ENCODE measurements around the gene FOXP1. TPM values are rescaled to one million over a fixed set of nuclear protein-coding genes. Genes with fewer than 3 reads are reported as not detected.

Gene FOXP1
- total RNA-seq, 1 experiment from 2014 or later = 24.7 TPM

DNA sequence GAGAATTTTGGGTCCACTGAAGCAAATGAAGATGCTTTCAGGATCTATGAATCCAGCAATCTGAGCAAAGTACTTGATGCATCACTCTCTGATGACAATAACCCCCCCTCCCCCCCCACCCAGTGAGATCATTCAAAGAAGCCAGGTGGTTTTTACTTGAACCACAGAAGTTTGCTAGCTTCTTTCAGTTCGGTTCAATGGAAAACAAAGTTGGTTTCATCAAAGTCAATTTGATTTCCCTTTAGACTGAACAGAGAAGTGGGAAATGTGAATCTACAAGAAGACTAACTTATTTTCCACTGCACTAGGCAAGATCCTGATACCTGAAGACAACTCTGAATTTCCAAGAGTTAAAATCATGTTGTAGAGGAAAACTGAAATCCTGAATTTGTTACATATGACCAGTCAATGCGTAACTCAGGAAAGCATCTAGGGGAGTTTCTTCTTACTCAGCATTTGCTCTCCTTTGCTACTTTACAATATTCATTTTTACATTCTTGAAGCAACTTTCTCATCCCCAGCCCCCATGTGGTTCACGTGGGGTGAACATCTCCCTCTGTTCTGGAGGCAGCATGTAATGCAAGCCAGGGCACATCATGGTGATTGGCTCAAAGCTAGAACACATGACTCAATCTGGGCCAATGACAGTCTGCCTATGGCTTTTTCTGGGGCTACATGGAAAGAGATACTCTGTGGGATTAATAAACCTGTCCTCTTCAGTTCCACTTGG lies 572.6 kb downstream of the FOXP1 start:
- H3K36me3 ChIP-seq (replicated peaks; ENCODE audit: control insufficient read depth, insufficient read depth, low read length) = no peaks in the 10 kb centered on the region
- no peak for DNase-seq
- no peak overlapping the region for H3K4me3 ChIP-seq (ENCODE audit: insufficient read depth, low read depth, low read length)
- H3K27me3 ChIP-seq (ENCODE audit: control insufficient read depth, insufficient read depth, low read length) = peaks cover 8% of the 10 kb centered on the region

- DNase-seq = no peak
- Histone ChIP-seq H3K27me3 (ENCODE audit: control insufficient read depth, insufficient read depth, low read length) (peaks cover 8% of the 10 kb centered on the region), H3K4me3 (ENCODE audit: insufficient read depth, low read depth, low read length) (no peak overlapping the region), H3K36me3 (replicated peaks; ENCODE audit: control insufficient read depth, insufficient read depth, low read length) (no peaks in the 10 kb centered on the region)
Observed at GRCh38 chr3:71008350-71008935, 575.1 kb downstream of the FOXP1 start.

- Histone ChIP-seq H3K4me3 (ENCODE audit: insufficient read depth, low read depth, low read length) (no peak overlapping the region), H3K27me3 (ENCODE audit: control insufficient read depth, insufficient read depth, low read length) (peaks cover 8% of the 10 kb centered on the region)
- DNase-seq = peak; percentile 14
Observed at GRCh38 chr3:71006810-71007785, 576.4 kb downstream of the FOXP1 start.

GRCh38 chr3:71005702-71006321 lies 577.7 kb downstream of the FOXP1 start:
- Histone ChIP-seq H3K36me3 (replicated peaks; ENCODE audit: control insufficient read depth, insufficient read depth, low read length) (no peaks in the 10 kb centered on the region), H3K27me3 (ENCODE audit: control insufficient read depth, insufficient read depth, low read length) (peaks cover 8% of the 10 kb centered on the region), H3K4me3 (ENCODE audit: insufficient read depth, low read depth, low read length) (no peak overlapping the region)
- no peak for DNase-seq

More at GRCh38 chr3:71006810-71007785, 576.4 kb downstream of the FOXP1 start:
- no peaks in the 10 kb centered on the region for H3K36me3 ChIP-seq (replicated peaks; ENCODE audit: control insufficient read depth, insufficient read depth, low read length)

- H3K27me3 ChIP-seq (ENCODE audit: control insufficient read depth, insufficient read depth, low read length) = peaks cover 3% of the 10 kb centered on the region; the same call in 1 of the 2 replicates
- no peak overlapping the region for H3K4me3 ChIP-seq (ENCODE audit: insufficient read depth, low read depth, low read length)
- H3K36me3 ChIP-seq (replicated peaks; ENCODE audit: control insufficient read depth, insufficient read depth, low read length) = no peaks in the 10 kb centered on the region
- DNase-seq = no peak
Observed at GRCh38 chr3:71003511-71003910, 580.0 kb downstream of the FOXP1 start.

- DNase-seq = no peak
- H3K36me3 ChIP-seq (replicated peaks; ENCODE audit: control insufficient read depth, insufficient read depth, low read length) = no peaks in the 10 kb centered on the region
- H3K27me3 ChIP-seq (ENCODE audit: control insufficient read depth, insufficient read depth, low read length) = no peaks in the 10 kb centered on the region
- no peak overlapping the region for H3K4me3 ChIP-seq (ENCODE audit: insufficient read depth, low read depth, low read length)
Observed at GRCh38 chr3:71002298-71002697, 581.2 kb downstream of the FOXP1 start.

DNA sequence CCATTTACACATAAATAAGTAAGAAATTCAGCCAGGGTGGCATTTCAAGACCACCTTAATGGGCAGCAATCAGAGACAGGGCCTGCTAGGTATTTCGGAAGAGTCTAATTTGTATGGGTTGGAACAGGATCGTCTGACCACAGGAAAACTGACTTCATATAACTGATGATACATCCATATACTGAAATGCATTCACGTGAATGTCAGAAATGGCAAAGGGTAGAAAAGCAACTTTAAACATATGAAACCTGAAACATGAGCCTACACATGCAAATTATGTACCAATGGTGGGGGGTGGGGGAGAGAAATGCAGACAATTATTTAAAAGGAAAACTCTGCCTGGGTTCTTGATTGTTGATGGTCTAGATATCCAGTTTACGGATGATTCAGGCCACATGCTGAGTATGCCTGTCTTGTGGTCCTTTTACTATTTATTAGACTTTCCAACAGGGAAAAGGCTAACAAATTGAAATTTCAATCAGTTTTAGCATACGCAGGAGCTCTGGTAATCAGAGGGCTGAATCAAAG lies 582.2 kb downstream of the FOXP1 start:
- no peaks in the 10 kb centered on the region for H3K36me3 ChIP-seq (replicated peaks; ENCODE audit: control insufficient read depth, insufficient read depth, low read length)
- DNase-seq = no peak
- H3K27me3 ChIP-seq (ENCODE audit: control insufficient read depth, insufficient read depth, low read length) = no peaks in the 10 kb centered on the region
- H3K4me3 ChIP-seq (ENCODE audit: insufficient read depth, low read depth, low read length) = no peak overlapping the region

- Histone ChIP-seq H3K36me3 (replicated peaks; ENCODE audit: control insufficient read depth, insufficient read depth, low read length) (no peaks in the 10 kb centered on the region), H3K4me3 (ENCODE audit: insufficient read depth, low read depth, low read length) (no peak overlapping the region), H3K27me3 (ENCODE audit: control insufficient read depth, insufficient read depth, low read length) (no peaks in the 10 kb centered on the region)
- DNase-seq = no peak
Observed at GRCh38 chr3:71000483-71000882, 583.0 kb downstream of the FOXP1 start.

DNA sequence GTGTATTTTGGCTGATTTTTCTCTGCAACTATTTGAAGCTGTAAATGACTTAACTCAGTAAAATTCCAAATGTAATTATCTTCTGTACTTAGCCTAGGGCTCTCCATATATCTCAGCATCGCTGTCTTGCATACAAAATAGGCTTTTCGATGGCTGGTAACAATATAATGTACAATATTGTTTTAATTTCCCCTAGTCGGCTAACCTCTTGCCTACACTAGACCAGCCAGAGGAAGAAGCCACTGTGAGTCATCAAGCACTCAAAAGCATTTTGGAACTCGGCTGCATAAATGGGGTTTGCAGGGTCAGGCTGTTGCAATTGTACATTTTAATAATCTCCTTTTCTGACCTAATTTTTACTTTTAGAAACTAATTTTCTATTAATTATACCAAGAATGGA lies 583.8 kb downstream of the FOXP1 start:
- no peak for DNase-seq

GRCh38 chr3:70996082-70996481 lies 587.4 kb downstream of the FOXP1 start:
- Histone ChIP-seq H3K36me3 (replicated peaks; ENCODE audit: control insufficient read depth, insufficient read depth, low read length) (no peaks in the 10 kb centered on the region), H3K27me3 (ENCODE audit: control insufficient read depth, insufficient read depth, low read length) (no peaks in the 10 kb centered on the region), H3K4me3 (ENCODE audit: insufficient read depth, low read depth, low read length) (no peak overlapping the region)
- no peak for DNase-seq

More for the DNA sequence above, 583.8 kb downstream of the FOXP1 start:
- H3K27me3 ChIP-seq (ENCODE audit: control insufficient read depth, insufficient read depth, low read length) = no peaks in the 10 kb centered on the region
- no peaks in the 10 kb centered on the region for H3K36me3 ChIP-seq (replicated peaks; ENCODE audit: control insufficient read depth, insufficient read depth, low read length)
- H3K4me3 ChIP-seq (ENCODE audit: insufficient read depth, low read depth, low read length) = no peak overlapping the region

DNA sequence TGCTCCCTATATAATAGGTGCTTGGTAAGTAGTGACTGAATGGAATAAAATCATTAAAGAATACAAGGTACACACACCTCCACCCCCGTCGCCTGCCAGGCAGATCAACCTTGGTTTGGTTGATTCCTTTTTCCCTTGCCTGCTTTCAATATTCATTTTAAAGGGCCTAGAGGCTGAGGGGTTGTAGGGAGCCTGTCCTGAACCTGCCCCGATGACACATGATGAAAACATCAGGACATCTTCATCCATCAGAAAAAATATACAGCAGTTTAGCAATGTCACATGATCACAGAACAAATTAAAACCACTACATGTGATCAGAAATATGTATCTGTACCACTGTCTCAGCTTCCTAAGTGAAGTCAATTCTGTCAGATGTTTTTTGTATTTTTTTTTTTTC lies 588.9 kb downstream of the FOXP1 start:
- H3K4me3 ChIP-seq (ENCODE audit: insufficient read depth, low read depth, low read length) = no peak overlapping the region
- no peak for DNase-seq
- no peaks in the 10 kb centered on the region for H3K27me3 ChIP-seq (ENCODE audit: control insufficient read depth, insufficient read depth, low read length)
- H3K36me3 ChIP-seq (replicated peaks; ENCODE audit: control insufficient read depth, insufficient read depth, low read length) = no peaks in the 10 kb centered on the region

GRCh38 chr3:70992562-70993204 lies 590.8 kb downstream of the FOXP1 start:
- Histone ChIP-seq H3K27me3 (ENCODE audit: control insufficient read depth, insufficient read depth, low read length) (no peaks in the 10 kb centered on the region), H3K4me3 (ENCODE audit: insufficient read depth, low read depth, low read length) (no peak overlapping the region), H3K36me3 (replicated peaks; ENCODE audit: control insufficient read depth, insufficient read depth, low read length) (no peaks in the 10 kb centered on the region)
- DNase-seq = no peak

- Histone ChIP-seq H3K36me3 (replicated peaks; ENCODE audit: control insufficient read depth, insufficient read depth, low read length) (0 out of 2 replicates have a peak, but pooled peaks cover 1% of the 10 kb centered on the region), H3K4me3 (ENCODE audit: insufficient read depth, low read depth, low read length) (no peak overlapping the region), H3K27me3 (ENCODE audit: control insufficient read depth, insufficient read depth, low read length) (no peaks in the 10 kb centered on the region)
- DNase-seq = no peak
Observed at GRCh38 chr3:70992131-70992530, 591.4 kb downstream of the FOXP1 start.

DNA sequence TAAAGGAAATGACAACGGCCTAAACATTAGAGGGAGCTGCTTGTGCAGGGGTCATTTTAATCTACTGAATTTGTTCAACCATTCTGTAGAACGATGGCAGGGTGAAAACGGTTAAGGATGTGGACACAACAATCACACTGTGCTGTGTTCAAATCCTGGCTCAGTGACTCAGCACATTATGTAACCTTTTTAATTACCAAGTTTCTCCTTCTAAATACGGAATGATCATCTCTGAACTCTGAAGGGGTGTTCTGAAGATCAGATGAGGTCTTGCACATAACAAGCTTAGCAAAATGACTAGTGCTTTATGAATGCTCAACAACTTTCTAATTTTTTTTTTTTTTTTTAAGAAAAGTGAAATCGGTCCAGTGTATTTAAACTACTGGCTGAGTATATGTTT lies 592.8 kb downstream of the FOXP1 start:
- no peak for DNase-seq
- Histone ChIP-seq H3K4me3 (ENCODE audit: insufficient read depth, low read depth, low read length) (no peak overlapping the region), H3K27me3 (ENCODE audit: control insufficient read depth, insufficient read depth, low read length) (no peaks in the 10 kb centered on the region), H3K36me3 (replicated peaks; ENCODE audit: control insufficient read depth, insufficient read depth, low read length) (0 out of 2 replicates have a peak, but pooled peaks cover 1% of the 10 kb centered on the region)

All from H7 (cell line).